T-helper 1 cell treated with Interleukin-12 subunit alpha and Interleukin-12 subunit beta and Interleukin-4 antibody, amounts not matched to agents 30 μg/mL and 1 μg/mL, for 36 hours (primary cell): ENCODE measurements around the gene BMP5.
"Not testable (repeated sequence)": the region's sequence is repeated elsewhere in the genome, so short reads cannot be mapped to it uniquely, and the experiment has no call there.

Experiments
- H3K27ac Mint-ChIP-seq: one replicate; pipeline ENCODE4 v1.8.0; 2021; ENCODE audit warnings: mild to moderate bottlenecking, mixed read lengths
- H3K27me3 Mint-ChIP-seq: one replicate; pipeline ENCODE4 v1.8.0; 2021; ENCODE audit warnings: low read depth, mixed read lengths
- H3K36me3 Mint-ChIP-seq: one replicate; pipeline ENCODE4 v1.8.0; 2021; ENCODE audit warnings: low read depth, mixed read lengths
- H3K4me1 Mint-ChIP-seq: one replicate; pipeline ENCODE4 v1.8.0; 2021; ENCODE audit warnings: low read depth, mixed read lengths
- H3K4me3 Mint-ChIP-seq: one replicate; pipeline ENCODE4 v1.8.0; 2021; ENCODE audit warnings: mild to moderate bottlenecking, moderate library complexity, mixed read lengths
- H3K9me3 Mint-ChIP-seq: one replicate; pipeline ENCODE4 v1.8.0; 2021; ENCODE audit warnings: mixed read lengths

BMP5 gene

DNA sequence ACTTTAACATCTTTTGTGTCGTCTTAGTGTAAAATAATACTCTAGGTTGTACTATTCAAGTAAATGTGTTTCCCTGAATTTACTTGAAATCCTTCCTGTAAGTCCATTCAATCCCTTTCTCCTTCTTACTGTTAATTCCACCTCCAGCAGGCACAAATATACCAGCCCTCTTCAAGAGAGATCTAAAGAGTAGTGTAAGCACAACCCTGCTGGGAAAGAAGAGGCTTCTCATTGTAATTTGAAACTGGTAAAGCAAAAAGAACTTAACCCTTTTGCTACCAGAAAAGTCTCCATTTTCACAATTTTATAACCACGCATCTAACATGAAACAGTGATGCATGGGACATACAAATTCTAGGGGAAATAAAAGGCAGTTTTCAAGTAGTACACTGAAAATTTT lies at the start of gene BMP5:
TSS of gene BMP5 (minus strand) at position 191 of the 400 bp plus-strand sequence. CDS start 725 bp downstream, outside the sequence.
- H3K9me3 Mint-ChIP-seq: no peaks in the 10 kb centered on the region
- H3K4me1 Mint-ChIP-seq: no peaks in the 10 kb centered on the region
- no peak within 1 kb of the TSS for H3K4me3 Mint-ChIP-seq
- H3K36me3 Mint-ChIP-seq: no peaks in the 10 kb centered on the region
- H3K27ac Mint-ChIP-seq: no peak within 1 kb of the TSS
- H3K27me3 Mint-ChIP-seq: no peaks in the 10 kb centered on the region

DNA sequence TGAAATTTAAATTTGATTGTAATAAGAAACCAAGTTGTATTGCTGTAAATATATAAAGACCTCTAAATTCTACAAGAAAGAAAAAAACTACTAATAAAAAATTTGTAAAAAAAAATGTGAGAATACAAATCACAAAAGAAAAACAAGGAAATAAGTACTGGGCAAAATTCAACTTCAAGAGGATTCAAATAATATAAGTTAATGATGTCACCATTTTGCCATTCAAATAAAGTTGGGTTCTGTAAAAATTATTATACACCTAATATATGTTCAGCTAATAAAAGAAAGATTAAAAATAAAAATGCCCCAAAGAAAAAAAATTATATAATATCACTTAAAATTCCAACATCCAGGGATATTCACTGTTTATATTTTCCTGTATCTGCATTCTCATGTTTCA lies 47.0 kb upstream of the BMP5 start:
- no peak overlapping the region for H3K27ac Mint-ChIP-seq
- no peaks in the 10 kb centered on the region for H3K4me1 Mint-ChIP-seq
- peaks cover 4% of the 10 kb centered on the region for H3K9me3 Mint-ChIP-seq
- no peaks in the 10 kb centered on the region for H3K36me3 Mint-ChIP-seq
- no peak overlapping the region for H3K4me3 Mint-ChIP-seq
- H3K27me3 Mint-ChIP-seq: no peaks in the 10 kb centered on the region

DNA sequence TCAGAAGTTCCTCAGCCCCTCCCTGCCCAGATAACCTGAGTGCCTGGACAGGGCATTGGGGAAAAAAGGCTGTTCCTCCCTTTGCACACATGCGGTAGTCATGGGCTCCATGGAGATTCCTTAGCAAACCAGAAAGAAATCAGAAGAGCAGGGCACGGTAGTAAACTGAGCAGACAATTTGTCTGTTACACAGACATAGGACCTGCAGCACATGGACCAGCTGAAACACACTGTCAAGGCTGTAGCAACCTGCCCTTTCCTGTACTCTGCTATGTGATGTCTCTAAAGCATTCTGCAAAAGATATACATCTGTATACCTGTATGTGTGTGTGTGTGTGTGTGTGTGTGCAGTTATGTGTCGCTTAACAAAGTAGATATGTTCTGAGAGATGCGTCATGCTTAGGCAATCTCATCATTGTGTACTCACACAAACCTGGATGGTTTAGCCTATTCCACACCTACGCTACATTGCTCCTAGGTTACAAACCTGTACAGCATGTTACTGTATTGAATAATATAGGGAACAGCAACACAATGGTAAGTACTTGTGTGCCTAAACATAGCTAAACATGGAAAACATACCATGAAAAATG lies 44.4 kb upstream of the BMP5 start:
- Mint-ChIP-seq H3K36me3 (no peaks in the 10 kb centered on the region), H3K4me1 (no peaks in the 10 kb centered on the region), H3K27me3 (no peaks in the 10 kb centered on the region), H3K4me3 (no peak overlapping the region), H3K9me3 (peaks cover 4% of the 10 kb centered on the region), H3K27ac (no peak overlapping the region)

DNA sequence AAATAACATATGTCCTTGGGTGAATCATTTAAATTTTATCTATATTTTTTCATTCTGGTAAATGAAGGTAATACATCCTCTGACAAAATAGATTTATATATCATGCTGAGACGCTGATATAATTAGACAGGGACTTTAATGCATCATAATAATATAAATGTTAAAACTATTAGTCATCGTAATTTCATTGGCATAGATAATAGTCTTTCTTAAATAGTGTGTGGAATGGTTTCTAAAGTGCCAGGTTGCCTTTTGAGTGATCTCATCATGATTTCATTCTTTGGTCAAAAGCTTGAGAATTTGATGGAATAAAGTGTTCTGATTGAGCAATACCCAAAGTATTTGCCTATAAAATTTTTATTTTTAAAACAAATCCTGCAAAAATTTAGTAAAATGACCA lies 43.2 kb upstream of the BMP5 start:
- H3K27me3 Mint-ChIP-seq: no peaks in the 10 kb centered on the region

DNA sequence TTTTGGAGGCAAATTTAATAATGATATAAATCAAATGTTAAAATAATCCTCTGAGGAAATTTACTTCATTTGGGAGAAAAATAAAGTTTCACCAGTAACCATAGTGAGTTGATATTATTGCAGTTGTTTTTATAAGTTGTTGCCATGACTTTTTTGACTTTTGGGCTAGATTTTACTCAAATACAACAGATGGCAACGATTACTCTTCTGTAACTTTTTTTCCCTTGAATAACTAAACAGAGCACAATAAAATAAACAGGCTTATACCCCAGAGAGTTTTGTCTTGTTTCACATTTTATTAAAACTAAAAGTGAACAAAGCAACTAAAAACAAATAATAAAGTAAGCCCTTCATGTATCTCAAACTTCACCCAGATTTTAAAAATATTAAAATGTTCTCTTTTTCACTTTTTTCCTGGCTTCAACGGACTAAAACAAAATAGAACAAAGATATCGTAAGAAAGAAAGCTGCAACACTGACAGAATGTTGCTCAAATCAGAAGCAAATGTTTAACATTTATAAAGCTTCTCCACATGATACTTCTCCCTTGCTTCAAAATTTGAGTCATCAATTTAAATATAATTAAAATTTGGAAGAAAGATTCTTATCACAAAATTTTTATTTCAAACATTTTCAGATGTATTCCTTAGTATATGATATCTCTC lies 42.5 kb upstream of the BMP5 start:
- H3K4me3 Mint-ChIP-seq: no peak overlapping the region
- H3K9me3 Mint-ChIP-seq: peaks cover 4% of the 10 kb centered on the region
- H3K4me1 Mint-ChIP-seq: no peaks in the 10 kb centered on the region
- H3K36me3 Mint-ChIP-seq: no peaks in the 10 kb centered on the region
- no peaks in the 10 kb centered on the region for H3K27me3 Mint-ChIP-seq
- H3K27ac Mint-ChIP-seq: no peak overlapping the region

More for the DNA sequence above, 43.2 kb upstream of the BMP5 start:
- Mint-ChIP-seq H3K4me1 (no peaks in the 10 kb centered on the region), H3K27ac (no peak overlapping the region), H3K4me3 (no peak overlapping the region), H3K9me3 (peaks cover 4% of the 10 kb centered on the region), H3K36me3 (no peaks in the 10 kb centered on the region)

DNA sequence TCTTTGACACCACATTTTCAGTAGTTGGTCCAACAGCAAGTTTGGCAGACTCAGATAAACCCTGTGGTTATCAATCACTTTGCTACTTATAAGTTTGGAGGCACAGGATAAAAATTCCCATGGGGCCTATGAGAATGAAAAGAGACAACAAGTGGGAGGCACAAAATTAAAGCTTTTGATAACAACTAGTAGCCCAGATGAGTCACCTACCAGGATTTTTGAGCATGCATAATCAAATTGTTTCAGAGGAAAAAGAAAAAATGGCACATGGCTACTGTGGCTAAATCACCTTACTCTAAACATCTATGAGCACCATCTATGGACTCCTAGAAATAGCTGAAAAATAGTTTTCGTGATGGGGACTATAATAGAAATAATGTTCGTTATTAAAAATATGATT lies 40.8 kb upstream of the BMP5 start:
- Mint-ChIP-seq H3K36me3 (no peaks in the 10 kb centered on the region), H3K27ac (no peak overlapping the region), H3K27me3 (no peaks in the 10 kb centered on the region), H3K9me3 (peaks cover 4% of the 10 kb centered on the region), H3K4me1 (no peaks in the 10 kb centered on the region), H3K4me3 (no peak overlapping the region)

DNA sequence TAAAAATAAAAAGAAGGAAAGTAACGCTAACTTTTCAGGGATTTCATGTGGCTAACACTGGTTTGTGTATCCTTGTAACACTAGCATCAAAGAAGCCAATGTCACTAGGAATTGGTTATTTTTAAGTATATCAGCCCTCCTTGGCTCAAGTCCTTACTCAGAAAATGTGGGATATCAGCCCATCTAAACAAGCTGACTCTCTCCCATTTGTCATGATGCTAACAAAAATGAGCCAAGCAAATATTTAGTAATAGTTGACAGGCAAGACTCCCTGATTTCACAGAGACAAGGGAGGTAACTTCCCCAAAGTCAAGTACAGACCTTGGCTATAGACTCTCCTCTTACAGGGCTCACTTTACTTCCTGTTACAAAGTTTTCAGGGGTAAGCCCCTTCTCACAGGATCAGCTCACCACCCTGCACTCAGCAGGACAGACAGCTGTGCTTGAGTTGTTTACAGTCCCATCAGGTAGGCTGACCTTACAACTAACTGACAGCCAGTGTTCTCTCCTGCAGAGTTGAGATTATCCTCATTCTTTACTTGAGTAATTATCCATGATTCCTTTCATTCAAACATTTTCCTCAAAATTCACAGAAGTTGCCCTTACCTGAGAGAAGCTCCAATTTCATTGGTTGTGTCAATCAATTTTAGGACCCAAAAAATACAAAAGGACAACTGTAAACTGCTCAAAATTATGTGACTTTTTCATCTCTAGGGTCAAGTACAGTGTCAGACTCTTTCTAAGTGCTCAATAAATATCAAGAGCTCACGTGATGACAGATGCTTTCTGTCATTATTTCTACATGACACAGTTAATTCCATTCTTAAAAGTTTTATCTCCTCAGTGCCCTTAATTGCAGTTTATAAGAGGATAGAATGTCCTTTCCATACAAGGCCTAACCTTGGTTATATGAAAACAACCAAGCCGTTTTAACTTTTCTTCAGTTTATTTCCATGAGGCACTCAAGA lies 38.1 kb upstream of the BMP5 start:
- Mint-ChIP-seq H3K27me3 (no peaks in the 10 kb centered on the region), H3K27ac (no peak overlapping the region), H3K4me3 (no peak overlapping the region), H3K4me1 (no peaks in the 10 kb centered on the region), H3K36me3 (no peaks in the 10 kb centered on the region), H3K9me3 (no peaks in the 10 kb centered on the region)

DNA sequence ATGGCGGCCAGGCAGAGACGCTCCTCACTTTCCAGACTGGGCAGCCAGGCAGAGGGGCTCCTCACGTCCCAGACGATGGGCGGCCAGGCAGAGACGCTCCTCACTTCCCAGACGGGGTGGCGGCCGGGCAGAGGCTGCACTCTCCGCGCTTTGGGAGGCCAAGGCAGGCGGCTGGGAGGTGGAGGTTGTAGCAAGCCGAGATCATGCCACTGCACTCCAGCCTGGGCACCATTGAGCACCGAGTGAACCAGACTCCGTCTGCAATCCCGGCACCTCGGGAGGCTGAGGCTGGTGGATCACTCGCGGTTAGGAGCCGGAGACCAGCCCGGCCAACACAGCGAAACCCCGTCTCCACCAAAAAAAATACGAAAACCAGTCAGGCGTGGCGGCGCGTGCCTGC lies 35.1 kb upstream of the BMP5 start:
- not testable (repeated sequence) for H3K36me3 Mint-ChIP-seq, H3K4me1 Mint-ChIP-seq, H3K4me3 Mint-ChIP-seq, H3K9me3 Mint-ChIP-seq, H3K27ac Mint-ChIP-seq, H3K27me3 Mint-ChIP-seq

DNA sequence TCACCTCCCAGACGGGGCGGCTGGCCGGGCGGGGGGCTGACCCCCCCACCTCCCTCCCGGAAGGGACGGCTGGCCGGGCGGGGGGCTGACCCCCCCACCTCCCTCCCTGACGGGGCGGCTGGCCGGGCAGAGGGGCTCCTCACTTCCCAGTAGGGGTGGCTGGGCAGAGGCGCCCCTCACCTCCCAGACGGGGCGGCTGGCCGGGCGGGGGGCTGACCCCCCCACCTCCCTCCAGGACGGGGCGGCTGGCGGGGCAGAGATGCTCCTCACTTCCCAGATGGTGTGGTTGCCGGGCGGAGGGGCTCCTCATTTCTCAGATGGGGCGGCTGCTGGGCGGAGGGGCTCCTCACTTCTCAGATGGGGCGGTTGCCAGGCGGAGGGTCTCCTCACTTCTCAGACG lies 34.5 kb upstream of the BMP5 start:
- not testable (repeated sequence) for H3K36me3 Mint-ChIP-seq, H3K27me3 Mint-ChIP-seq, H3K4me3 Mint-ChIP-seq, H3K27ac Mint-ChIP-seq, H3K9me3 Mint-ChIP-seq, H3K4me1 Mint-ChIP-seq

DNA sequence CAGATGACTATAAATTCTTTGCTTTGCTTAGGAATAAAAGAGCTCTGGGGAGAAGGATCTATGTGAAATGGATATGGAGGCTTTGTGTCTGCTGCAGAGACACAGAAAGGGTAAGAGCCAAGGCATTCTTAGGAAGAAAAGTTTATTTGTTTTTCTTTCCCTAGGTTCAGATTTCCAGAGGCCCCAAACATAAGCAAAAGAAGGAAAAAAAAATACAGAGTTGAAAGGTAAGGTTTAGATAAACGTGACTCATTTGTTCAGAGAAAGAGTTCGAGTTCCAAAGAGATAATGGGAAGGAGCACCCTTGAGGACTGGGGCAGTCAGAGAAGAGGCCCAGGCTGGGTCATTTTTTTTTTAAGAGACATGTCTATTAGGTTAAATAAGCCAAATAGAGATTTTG lies 27.4 kb upstream of the BMP5 start:
- Mint-ChIP-seq H3K27me3 (no peaks in the 10 kb centered on the region), H3K27ac (no peak overlapping the region), H3K4me1 (no peaks in the 10 kb centered on the region), H3K9me3 (no peaks in the 10 kb centered on the region), H3K36me3 (no peaks in the 10 kb centered on the region), H3K4me3 (no peak overlapping the region)

DNA sequence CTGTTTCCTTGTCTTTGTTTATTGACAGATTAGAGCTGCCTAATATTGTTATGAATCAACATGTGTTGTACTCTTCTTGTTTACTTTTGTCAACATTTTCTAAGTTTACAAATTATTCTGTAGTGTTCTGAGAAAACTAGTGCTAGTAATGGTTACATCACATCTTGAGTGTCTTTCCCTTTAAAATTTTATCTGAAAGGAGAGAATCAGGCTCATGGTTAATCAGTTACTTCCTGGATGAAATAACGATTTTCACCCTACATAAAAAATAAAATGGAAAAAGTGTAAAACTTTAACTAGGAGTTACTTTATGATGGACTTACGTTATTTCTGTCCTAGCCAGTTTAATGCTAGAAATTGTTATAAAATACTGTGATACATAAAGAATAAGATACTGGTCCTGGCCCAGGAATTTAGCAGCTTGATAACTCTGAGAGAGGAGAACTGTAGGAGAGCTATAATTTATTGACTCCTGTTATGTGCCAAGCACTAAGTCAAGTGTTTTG lies 26.4 kb upstream of the BMP5 start:
- Mint-ChIP-seq H3K27ac (no peak overlapping the region), H3K9me3 (no peaks in the 10 kb centered on the region), H3K4me3 (no peak overlapping the region), H3K4me1 (no peaks in the 10 kb centered on the region), H3K36me3 (no peaks in the 10 kb centered on the region), H3K27me3 (no peaks in the 10 kb centered on the region)

DNA sequence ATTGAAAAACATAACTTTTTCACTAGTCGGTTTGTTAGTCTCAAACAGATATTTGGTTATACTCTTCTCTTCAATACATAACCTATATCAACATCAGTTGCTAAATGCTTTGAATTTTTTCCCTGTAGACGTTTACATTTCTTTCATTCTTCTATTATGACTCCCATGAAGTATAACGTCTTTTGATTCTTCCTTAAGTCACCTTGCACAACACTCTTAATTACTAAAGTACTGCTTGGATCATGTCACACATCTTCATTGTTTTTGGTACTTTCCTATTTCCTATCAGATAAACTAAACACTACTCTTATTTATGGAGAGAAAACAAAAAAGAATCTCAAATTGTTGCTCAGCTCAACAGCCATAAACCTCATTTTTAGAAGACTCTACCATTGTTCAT lies 23.0 kb upstream of the BMP5 start:
- Mint-ChIP-seq H3K4me1 (no peaks in the 10 kb centered on the region), H3K27me3 (no peaks in the 10 kb centered on the region), H3K4me3 (no peak overlapping the region), H3K9me3 (peaks cover 3% of the 10 kb centered on the region), H3K36me3 (no peaks in the 10 kb centered on the region), H3K27ac (no peak overlapping the region)

DNA sequence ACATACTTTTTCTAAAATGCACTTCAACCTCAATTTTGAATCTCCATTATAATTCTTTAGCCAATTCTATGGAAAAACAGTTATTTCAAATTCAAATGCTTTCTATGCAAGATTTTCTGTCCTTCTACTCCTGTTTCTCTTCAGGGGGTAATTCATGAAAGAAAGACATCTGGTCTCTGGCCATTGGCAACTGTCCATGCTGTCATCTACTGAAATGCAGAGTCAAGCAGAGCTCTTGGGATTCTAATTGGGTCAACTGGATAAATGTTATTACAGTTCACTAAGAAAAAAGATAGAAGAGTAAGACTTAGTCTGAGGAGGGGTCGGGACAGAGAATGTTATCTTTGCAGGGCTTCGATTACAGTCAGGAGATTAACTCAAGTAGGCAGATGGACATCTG lies 22.0 kb upstream of the BMP5 start:
- no peak overlapping the region for H3K4me3 Mint-ChIP-seq
- no peaks in the 10 kb centered on the region for H3K4me1 Mint-ChIP-seq
- no peaks in the 10 kb centered on the region for H3K27me3 Mint-ChIP-seq
- H3K27ac Mint-ChIP-seq: no peak overlapping the region
- H3K36me3 Mint-ChIP-seq: no peaks in the 10 kb centered on the region
- peaks cover 3% of the 10 kb centered on the region for H3K9me3 Mint-ChIP-seq

DNA sequence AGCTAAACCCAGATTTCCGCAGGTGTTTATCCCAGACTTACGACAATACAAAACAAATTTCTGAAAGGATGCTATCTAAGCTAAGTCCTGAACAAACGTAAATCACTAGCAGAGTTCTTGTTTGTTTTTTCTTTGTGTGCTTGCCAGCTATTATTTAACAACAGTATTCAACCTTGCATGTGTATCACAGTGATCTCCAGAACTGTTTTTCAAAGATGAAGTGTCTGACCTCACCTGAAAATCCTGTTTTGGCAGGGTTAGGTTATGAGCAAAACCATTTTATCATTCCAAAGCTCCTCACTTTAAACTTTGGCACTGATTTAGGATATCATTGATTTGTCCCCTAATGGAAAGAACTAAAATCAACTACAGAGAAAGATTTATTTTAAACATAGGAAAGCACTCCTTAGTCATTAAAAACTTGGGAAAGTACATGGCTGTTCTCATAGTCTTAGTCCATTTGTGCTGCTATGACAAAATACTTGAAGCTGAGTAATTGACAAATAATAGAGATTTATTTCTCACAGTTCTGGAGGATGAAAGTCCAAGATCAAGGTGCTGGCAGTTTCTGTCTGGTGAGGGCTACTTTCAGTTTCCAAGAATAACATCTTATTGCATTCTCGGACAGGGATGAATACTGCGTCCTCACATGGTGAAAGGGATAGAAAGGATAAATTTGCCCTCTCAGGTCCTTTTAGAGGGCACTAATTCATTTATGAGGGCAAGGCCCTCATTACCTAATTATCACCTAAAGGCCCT lies 20.8 kb upstream of the BMP5 start:
- Mint-ChIP-seq H3K4me3 (no peak overlapping the region), H3K27ac (no peak overlapping the region), H3K27me3 (no peaks in the 10 kb centered on the region), H3K9me3 (peaks cover 3% of the 10 kb centered on the region), H3K4me1 (no peaks in the 10 kb centered on the region), H3K36me3 (no peaks in the 10 kb centered on the region)
